ENCODE measurements around the gene SPAG9. TPM values are rescaled to one million over a fixed set of nuclear protein-coding genes. Genes with fewer than 3 reads are reported as not detected.

The SPAG9 gene
- total and polyA plus RNA-seq, 10 donors: 10.7 to 94.6 (median 78.3) TPM

DNA sequence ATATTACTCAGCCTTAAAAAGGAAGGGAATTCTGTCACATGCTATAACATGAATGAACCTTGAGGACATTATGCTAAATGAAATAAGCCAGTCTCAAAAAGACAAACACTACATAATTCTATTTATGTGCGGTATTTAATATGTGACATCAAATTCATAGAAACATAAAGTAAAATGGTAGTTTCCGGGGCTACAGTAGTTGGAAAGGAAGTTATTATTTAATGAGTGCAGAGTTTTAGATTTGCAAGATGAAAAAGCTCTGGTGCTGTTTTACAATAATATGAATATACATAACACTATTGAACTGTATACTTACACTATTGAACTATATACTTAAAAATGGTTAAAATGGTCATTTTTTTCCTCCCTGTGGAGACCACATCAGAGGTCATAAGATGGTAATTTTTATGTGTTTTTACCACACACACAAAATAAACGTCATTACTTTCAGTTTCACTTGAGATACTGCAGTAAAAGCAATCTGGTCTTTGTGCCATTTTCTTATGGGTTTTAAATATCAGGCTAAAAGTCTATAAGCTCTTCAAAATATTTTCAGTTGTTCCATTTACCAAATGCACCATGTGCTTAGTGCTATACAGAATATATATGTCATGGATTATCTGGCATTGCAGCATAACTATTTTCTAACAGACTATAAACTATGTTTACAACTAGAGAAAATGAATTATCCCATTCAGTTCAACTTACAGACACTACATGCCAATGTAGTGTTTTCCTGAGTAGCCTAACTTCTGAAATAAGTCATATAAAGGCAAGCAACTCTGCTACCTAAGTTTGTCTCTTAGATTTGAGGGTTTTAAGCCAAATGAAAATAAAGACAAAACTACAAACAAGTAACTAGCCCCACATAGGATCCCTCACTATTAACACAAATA is 90.9 kb downstream of the SPAG9 start:
- Histone ChIP-seq H3K27me3 (replicated peaks in 1 of 7) (no peaks in the 10 kb centered on the region), H3K27ac (peak overlapping the region; percentile 43 to 80 (median 74)), H3K4me3 (peak overlapping the region in 3 of 8 donors; percentile 9 to 51 (median 19)), H3K36me3 (peaks cover 0 to 22% (median 0%) of the 10 kb centered on the region in 6 donors), H3K4me1 (peaks cover 19 to 31% (median 21%) of the 10 kb centered on the region in 6 donors), H3K9me3 (no peaks in the 10 kb centered on the region)
- DNase-seq: no peak
- intact Hi-C loops (cut with DNase I; ENCODE audit: low total_unique reads): no loop called here
- TF ChIP-seq POLR2A (IDR thresholded peaks at IDR 0.05) (no peak), POLR2AphosphoS5 (IDR thresholded peaks at IDR 0.05) (no peak)
- TF ChIP-seq, protein P1, sequence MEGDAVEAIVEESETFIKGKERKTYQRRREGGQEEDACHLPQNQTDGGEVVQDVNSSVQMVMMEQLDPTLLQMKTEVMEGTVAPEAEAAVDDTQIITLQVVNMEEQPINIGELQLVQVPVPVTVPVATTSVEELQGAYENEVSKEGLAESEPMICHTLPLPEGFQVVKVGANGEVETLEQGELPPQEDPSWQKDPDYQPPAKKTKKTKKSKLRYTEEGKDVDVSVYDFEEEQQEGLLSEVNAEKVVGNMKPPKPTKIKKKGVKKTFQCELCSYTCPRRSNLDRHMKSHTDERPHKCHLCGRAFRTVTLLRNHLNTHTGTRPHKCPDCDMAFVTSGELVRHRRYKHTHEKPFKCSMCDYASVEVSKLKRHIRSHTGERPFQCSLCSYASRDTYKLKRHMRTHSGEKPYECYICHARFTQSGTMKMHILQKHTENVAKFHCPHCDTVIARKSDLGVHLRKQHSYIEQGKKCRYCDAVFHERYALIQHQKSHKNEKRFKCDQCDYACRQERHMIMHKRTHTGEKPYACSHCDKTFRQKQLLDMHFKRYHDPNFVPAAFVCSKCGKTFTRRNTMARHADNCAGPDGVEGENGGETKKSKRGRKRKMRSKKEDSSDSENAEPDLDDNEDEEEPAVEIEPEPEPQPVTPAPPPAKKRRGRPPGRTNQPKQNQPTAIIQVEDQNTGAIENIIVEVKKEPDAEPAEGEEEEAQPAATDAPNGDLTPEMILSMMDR (IDR thresholded peaks at IDR 0.05 in 8 of 11, conservative IDR thresholded peaks at IDR 0.05 in 3 of 11): no peak
- 19 to 22% (median 21%) methylated on average over 3 of the region's 3 CpGs for WGBS, 5 donors

DNA sequence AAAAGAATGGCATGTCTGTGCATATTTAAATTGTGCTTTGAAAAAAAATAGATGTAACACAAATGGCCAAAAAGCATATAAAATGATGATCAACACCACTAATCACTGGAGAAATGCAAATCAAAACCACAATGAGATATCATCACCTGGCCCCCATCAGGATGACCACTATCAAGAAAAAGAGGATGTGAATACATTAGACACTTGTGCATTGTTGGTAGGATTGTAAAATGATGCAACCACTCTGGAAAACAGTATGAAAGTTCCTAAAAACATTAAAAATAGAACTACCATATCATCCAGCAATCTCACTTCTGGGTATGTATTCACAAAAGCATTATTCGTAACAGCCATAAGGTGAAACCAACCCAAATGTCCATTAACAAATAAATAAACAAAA is 91.5 kb downstream of the SPAG9 start:
- no peak for DNase-seq
- Histone ChIP-seq H3K27ac (peak overlapping the region; percentile 43 to 80 (median 74)), H3K4me3 (peak overlapping the region in 1 of 8 donors; percentile 51), H3K9me3 (no peaks in the 10 kb centered on the region), H3K36me3 (peaks cover 0 to 21% (median 0%) of the 10 kb centered on the region in 6 donors), H3K27me3 (replicated peaks in 1 of 7) (no peaks in the 10 kb centered on the region), H3K4me1 (peaks cover 15 to 30% (median 21%) of the 10 kb centered on the region in 6 donors)
- no peak for TF ChIP-seq POLR2AphosphoS5 (IDR thresholded peaks at IDR 0.05)
- TF ChIP-seq, protein P1 (IDR thresholded peaks at IDR 0.05 in 8 of 11, conservative IDR thresholded peaks at IDR 0.05 in 3 of 11): no peak
- no peak for TF ChIP-seq POLR2A (IDR thresholded peaks at IDR 0.05)
- 70 to 89% (median 79%) methylated on average over 1 of the region's 1 CpG for WGBS, 5 donors
- intact Hi-C loops (cut with DNase I; ENCODE audit: low total_unique reads): no loop called here

- Histone ChIP-seq H3K4me3 (no peak overlapping the region), H3K36me3 (peaks cover 0 to 21% (median 0%) of the 10 kb centered on the region in 6 donors), H3K27me3 (replicated peaks in 1 of 7) (no peaks in the 10 kb centered on the region), H3K4me1 (peaks cover 15 to 30% (median 21%) of the 10 kb centered on the region in 6 donors), H3K9me3 (no peaks in the 10 kb centered on the region), H3K27ac (peak overlapping the region in 3 of 8 donors; percentile 69 to 80 (median 76))
- TF ChIP-seq, protein P1 (IDR thresholded peaks at IDR 0.05 in 8 of 11, conservative IDR thresholded peaks at IDR 0.05 in 3 of 11): no peak
- TF ChIP-seq POLR2A (IDR thresholded peaks at IDR 0.05): no peak
- TF ChIP-seq POLR2AphosphoS5 (IDR thresholded peaks at IDR 0.05): no peak
- 74 to 96% (median 91%) methylated on average over 1 of the region's 1 CpG for WGBS, 5 donors
- DNase-seq: no peak
- intact Hi-C loops (cut with DNase I; ENCODE audit: low total_unique reads): no loop called here
These were observed 92.3 kb downstream of the SPAG9 start for GRCh38 chr17:51028176-51028863.

DNA sequence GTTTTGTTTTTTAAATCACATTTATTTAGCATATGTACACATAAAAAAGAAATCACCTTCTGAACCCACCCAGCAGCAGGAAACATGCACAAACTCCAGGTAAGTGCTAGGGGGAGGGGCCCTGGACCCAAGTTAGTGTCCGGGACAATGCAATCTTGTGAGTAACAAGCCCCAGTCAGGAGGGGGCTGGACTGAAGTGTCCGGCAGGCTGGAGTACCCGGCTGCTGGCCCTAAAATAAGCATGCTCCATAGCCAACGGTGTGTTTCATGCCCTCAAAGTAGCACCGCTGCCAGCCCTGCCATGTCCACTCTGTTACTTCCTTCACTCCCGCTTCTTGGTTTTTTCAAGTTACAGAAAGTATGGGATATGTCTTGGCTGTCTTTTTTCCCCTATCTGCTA is 102.1 kb downstream of the SPAG9 start:
- intact Hi-C loops (cut with DNase I; ENCODE audit: low total_unique reads): no loop called here
- peaks cover 0 to 76% (median 43%) of the 10 kb centered on the region in 6 donors for H3K36me3 ChIP-seq

More for the DNA sequence above, 102.1 kb downstream of the SPAG9 start:
- H3K4me1 ChIP-seq: no peaks in the 10 kb centered on the region
- H3K27ac ChIP-seq: no peak overlapping the region
- no peaks in the 10 kb centered on the region for H3K27me3 ChIP-seq (replicated peaks in 1 of 7)
- H3K9me3 ChIP-seq: no peaks in the 10 kb centered on the region
- no peak for DNase-seq
- WGBS, 5 donors: 94 to 100% (median 96%) methylated on average over 6 of the region's 6 CpGs
- TF ChIP-seq POLR2AphosphoS5 (IDR thresholded peaks at IDR 0.05): no peak
- TF ChIP-seq POLR2A (IDR thresholded peaks at IDR 0.05): no peak
- TF ChIP-seq, protein P1 (IDR thresholded peaks at IDR 0.05 in 8 of 11, conservative IDR thresholded peaks at IDR 0.05 in 3 of 11): no peak
- H3K4me3 ChIP-seq: no peak overlapping the region
